MM.1S (cell line): ENCODE measurements around the gene AMPH.

ENCODE experiments used
- EZH2phosphoT487 ChIP-seq: fragments of 300-600 bp; sonication (generic); IDR thresholded peaks from 2 replicates; pipeline ENCODE4 v1.6.1; 2018; ENCODE audit warnings: antibody characterized with exemption, low read length
- TF ChIP-seq, protein P1 (sequence below): fragments of 300-600 bp; sonication (generic); IDR thresholded peaks from 2 replicates; pipeline ENCODE4 v1.5.1; 2016; ENCODE audit warnings: antibody characterized with exemption, low read length, mixed read lengths

DNA sequence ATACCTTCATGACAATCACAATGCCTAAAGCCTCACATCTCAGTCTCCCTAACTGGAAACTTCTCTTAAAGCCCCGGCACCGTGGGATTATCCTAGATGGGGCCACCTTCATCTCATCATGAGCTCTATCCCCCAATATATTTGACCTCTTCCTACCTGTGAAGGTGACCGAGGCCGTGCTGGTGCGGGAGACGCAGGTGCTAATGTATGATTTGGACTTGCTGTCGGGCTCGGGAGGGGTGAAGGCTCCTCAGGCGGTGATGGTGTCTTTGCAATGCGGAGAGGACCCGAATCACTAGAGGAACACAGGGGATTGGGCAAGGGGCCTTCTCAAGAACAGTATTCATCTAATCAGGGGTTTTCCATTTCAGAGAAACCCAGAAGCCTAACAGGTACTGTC is 168.4 kb downstream of the AMPH start:
- TF ChIP-seq, protein P1, sequence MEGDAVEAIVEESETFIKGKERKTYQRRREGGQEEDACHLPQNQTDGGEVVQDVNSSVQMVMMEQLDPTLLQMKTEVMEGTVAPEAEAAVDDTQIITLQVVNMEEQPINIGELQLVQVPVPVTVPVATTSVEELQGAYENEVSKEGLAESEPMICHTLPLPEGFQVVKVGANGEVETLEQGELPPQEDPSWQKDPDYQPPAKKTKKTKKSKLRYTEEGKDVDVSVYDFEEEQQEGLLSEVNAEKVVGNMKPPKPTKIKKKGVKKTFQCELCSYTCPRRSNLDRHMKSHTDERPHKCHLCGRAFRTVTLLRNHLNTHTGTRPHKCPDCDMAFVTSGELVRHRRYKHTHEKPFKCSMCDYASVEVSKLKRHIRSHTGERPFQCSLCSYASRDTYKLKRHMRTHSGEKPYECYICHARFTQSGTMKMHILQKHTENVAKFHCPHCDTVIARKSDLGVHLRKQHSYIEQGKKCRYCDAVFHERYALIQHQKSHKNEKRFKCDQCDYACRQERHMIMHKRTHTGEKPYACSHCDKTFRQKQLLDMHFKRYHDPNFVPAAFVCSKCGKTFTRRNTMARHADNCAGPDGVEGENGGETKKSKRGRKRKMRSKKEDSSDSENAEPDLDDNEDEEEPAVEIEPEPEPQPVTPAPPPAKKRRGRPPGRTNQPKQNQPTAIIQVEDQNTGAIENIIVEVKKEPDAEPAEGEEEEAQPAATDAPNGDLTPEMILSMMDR = no peak
- TF ChIP-seq EZH2phosphoT487 = no peak
